ENCODE data around the gene FOXE3. TPM values are rescaled to one million over a fixed set of nuclear protein-coding genes. Genes with fewer than 3 reads are reported as not detected.

FOXE3 gene
- total RNA-seq, 1 experiment from 2014 or later: not detected

DNA sequence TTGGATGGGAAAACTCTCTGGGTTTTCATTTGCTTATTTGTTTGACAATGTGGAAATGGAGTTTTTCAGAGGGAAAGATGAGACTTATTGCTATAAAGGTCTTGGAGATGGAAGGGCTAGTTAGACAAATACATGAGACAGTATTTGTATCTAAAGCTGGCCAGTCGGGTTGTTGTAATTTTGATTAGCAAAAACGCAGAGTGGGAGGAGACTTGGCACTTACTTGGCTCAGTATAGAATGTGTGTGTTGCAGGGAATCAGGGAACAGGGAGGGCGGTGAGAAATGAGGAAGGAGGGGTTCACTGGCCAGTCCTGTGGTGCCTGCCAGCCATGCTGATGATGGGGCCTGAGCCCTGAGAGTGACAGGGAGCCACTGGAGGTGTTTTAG, 6.0 kb upstream of the FOXE3 start:
- BruUV-seq (replicated peaks): no TSS peak
- Histone ChIP-seq H2AFZ (ENCODE audit: low read length) (no peak overlapping the region), H3K27ac (ENCODE audit: low read length) (no peak overlapping the region), H3K4me2 (ENCODE audit: low read length) (no peak overlapping the region), H4K20me1 (ENCODE audit: low read length) (no peaks in the 10 kb centered on the region), H3K4me1 (ENCODE audit: insufficient read depth, low read length) (no peaks in the 10 kb centered on the region), H3K9me2 (replicated peaks; ENCODE audit: low read length) (no peaks in the 10 kb centered on the region), H3K27me3 (ENCODE audit: low read length) (no peaks in the 10 kb centered on the region), H3K9ac (ENCODE audit: low read length) (no peak overlapping the region), H3K9me3 (ENCODE audit: low read length) (no peaks in the 10 kb centered on the region), H3F3A (ENCODE audit: low read length, unreplicated experiment) (no peaks in the 10 kb centered on the region), H3K4me3 (ENCODE audit: low read length) (no peak overlapping the region), H3K36me3 (ENCODE audit: low read depth, low read length) (no peaks in the 10 kb centered on the region), H3K79me2 (ENCODE audit: low read length) (no peaks in the 10 kb centered on the region)
- ChIA-PET CTCF (no interaction called here), POLR2A (ENCODE audit: unreplicated experiment) (no interaction called here)
- DNase-seq (no peak), ATAC-seq (no peak)
- intact Hi-C loops (cut with micrococcal nuclease): no loop called here
- TF ChIP-seq EZH2 (IDR thresholded peaks at IDR 0.05; ENCODE audit: low read length, unreplicated experiment) (no peak), EZH2phosphoT487 (IDR thresholded peaks at IDR 0.05; ENCODE audit: borderline replicate concordance, low read length) (no peak)
- TF ChIP-seq, protein P1, sequence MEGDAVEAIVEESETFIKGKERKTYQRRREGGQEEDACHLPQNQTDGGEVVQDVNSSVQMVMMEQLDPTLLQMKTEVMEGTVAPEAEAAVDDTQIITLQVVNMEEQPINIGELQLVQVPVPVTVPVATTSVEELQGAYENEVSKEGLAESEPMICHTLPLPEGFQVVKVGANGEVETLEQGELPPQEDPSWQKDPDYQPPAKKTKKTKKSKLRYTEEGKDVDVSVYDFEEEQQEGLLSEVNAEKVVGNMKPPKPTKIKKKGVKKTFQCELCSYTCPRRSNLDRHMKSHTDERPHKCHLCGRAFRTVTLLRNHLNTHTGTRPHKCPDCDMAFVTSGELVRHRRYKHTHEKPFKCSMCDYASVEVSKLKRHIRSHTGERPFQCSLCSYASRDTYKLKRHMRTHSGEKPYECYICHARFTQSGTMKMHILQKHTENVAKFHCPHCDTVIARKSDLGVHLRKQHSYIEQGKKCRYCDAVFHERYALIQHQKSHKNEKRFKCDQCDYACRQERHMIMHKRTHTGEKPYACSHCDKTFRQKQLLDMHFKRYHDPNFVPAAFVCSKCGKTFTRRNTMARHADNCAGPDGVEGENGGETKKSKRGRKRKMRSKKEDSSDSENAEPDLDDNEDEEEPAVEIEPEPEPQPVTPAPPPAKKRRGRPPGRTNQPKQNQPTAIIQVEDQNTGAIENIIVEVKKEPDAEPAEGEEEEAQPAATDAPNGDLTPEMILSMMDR (conservative IDR thresholded peaks at IDR 0.05; ENCODE audit: low read depth, low read length): no peak

DNA sequence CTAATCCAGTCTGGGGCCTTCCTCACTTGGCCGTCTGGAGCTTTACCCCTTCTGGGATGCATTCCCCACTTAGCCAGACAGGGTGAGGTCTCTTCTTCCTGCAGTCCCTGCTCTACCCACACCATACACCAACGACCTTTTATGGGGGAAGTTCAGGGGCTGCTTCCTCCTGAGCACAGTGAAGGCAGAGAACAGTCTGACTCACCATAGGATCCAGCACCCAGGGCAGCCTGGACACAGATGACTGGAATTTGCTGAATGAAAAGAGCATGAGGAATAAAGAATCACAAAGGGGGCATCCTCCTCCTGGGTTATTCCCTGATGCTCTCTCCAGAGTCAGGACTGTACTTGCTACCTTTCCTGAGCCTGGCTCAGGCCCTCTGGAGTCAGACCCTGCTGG, 4.6 kb upstream of the FOXE3 start:
- H4K20me1 ChIP-seq (ENCODE audit: low read length): no peaks in the 10 kb centered on the region
- no peak overlapping the region for H3K9ac ChIP-seq (ENCODE audit: low read length)
- no peaks in the 10 kb centered on the region for H3K9me2 ChIP-seq (replicated peaks; ENCODE audit: low read length)
- intact Hi-C loops (cut with micrococcal nuclease): no loop called here
- no peaks in the 10 kb centered on the region for H3K9me3 ChIP-seq (ENCODE audit: low read length)
- H3K4me2 ChIP-seq (ENCODE audit: low read length): no peak overlapping the region
- ChIA-PET POLR2A (ENCODE audit: unreplicated experiment) (no interaction called here), CTCF (no interaction called here)
- no TSS peak for BruUV-seq (replicated peaks)
- ATAC-seq: no peak
- no peak overlapping the region for H3K27ac ChIP-seq (ENCODE audit: low read length)
- no peak overlapping the region for H3K4me3 ChIP-seq (ENCODE audit: low read length)
- H3K79me2 ChIP-seq (ENCODE audit: low read length): no peaks in the 10 kb centered on the region
- no peaks in the 10 kb centered on the region for H3K36me3 ChIP-seq (ENCODE audit: low read depth, low read length)
- H3K27me3 ChIP-seq (ENCODE audit: low read length): no peaks in the 10 kb centered on the region
- TF ChIP-seq EZH2 (IDR thresholded peaks at IDR 0.05; ENCODE audit: low read length, unreplicated experiment): no peak
- TF ChIP-seq EZH2phosphoT487 (IDR thresholded peaks at IDR 0.05; ENCODE audit: borderline replicate concordance, low read length): no peak
- TF ChIP-seq, protein P1 (conservative IDR thresholded peaks at IDR 0.05; ENCODE audit: low read depth, low read length): no peak
- no peaks in the 10 kb centered on the region for H3F3A ChIP-seq (ENCODE audit: low read length, unreplicated experiment)
- no peak overlapping the region for H2AFZ ChIP-seq (ENCODE audit: low read length)
- no peaks in the 10 kb centered on the region for H3K4me1 ChIP-seq (ENCODE audit: insufficient read depth, low read length)
- DNase-seq: no peak

DNA sequence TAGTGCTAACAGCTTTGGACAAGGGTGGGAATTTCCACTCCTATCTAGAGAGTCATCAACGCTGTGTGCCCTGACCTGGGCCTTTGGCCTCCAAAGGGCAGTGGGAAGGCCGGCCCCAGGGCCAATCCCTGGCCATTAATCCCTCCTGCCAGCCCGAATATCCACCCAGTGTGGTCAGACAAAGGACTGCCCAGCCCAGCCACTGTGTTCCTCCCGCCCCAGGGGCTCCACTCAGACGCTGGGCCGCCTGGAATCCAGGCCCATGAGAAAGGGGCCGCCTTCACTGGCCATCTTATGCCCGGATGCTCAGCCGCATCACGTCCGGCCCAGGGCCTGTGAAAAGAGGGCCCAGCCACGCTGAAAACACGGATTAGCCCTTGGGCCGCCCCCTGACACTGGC, 3.6 kb upstream of the FOXE3 start:
- no peak for ATAC-seq
- no peaks in the 10 kb centered on the region for H3K27me3 ChIP-seq (ENCODE audit: low read length)
- H3K27ac ChIP-seq (ENCODE audit: low read length): no peak overlapping the region
- ChIA-PET CTCF (no interaction called here), POLR2A (ENCODE audit: unreplicated experiment) (no interaction called here)
- no peak for TF ChIP-seq EZH2 (IDR thresholded peaks at IDR 0.05; ENCODE audit: low read length, unreplicated experiment)
- TF ChIP-seq, protein P1 (conservative IDR thresholded peaks at IDR 0.05; ENCODE audit: low read depth, low read length): no peak
- no peak for TF ChIP-seq EZH2phosphoT487 (IDR thresholded peaks at IDR 0.05; ENCODE audit: borderline replicate concordance, low read length)
- no peak overlapping the region for H3K9ac ChIP-seq (ENCODE audit: low read length)
- H3F3A ChIP-seq (ENCODE audit: low read length, unreplicated experiment): no peaks in the 10 kb centered on the region
- no peak overlapping the region for H2AFZ ChIP-seq (ENCODE audit: low read length)
- no peaks in the 10 kb centered on the region for H3K9me2 ChIP-seq (replicated peaks; ENCODE audit: low read length)
- no peaks in the 10 kb centered on the region for H3K9me3 ChIP-seq (ENCODE audit: low read length)
- H3K36me3 ChIP-seq (ENCODE audit: low read depth, low read length): no peaks in the 10 kb centered on the region
- H4K20me1 ChIP-seq (ENCODE audit: low read length): no peaks in the 10 kb centered on the region
- no peaks in the 10 kb centered on the region for H3K79me2 ChIP-seq (ENCODE audit: low read length)
- H3K4me1 ChIP-seq (ENCODE audit: insufficient read depth, low read length): no peaks in the 10 kb centered on the region
- DNase-seq: no peak
- no peak overlapping the region for H3K4me3 ChIP-seq (ENCODE audit: low read length)
- BruUV-seq (replicated peaks): no TSS peak
- intact Hi-C loops (cut with micrococcal nuclease): no loop called here
- H3K4me2 ChIP-seq (ENCODE audit: low read length): no peak overlapping the region

All from PC-3 (cell line).